H9 (cell line): ENCODE data around the gene CRAT. TPM values are rescaled to one million over a fixed set of nuclear protein-coding genes. Genes with fewer than 3 reads are reported as not detected.

ENCODE experiments used
- DNase-seq: peaks from one replicate; pipeline ENCODE4 v3.0.0-alpha.2; 2017
- H2AFZ ChIP-seq: one replicate; pipeline ENCODE4 v1.6.1; 2013; ENCODE audit warnings: mild to moderate bottlenecking, low read length, control low read depth, moderate library complexity
- H2AK5ac ChIP-seq: 2 replicates; pipeline ENCODE4 v1.6.1; 2013; ENCODE audit warnings: low read length, control low read depth, mixed read lengths; ENCODE audit not compliant: insufficient read length
- H2BK120ac ChIP-seq: one replicate; pipeline ENCODE4 v1.6.1; 2013; ENCODE audit warnings: low read depth, mild to moderate bottlenecking, low read length, control low read depth, inconsistent platforms; ENCODE audit not compliant: poor library complexity, severe bottlenecking
- H2BK12ac ChIP-seq: 2 replicates; pipeline ENCODE4 v1.6.1; 2013; ENCODE audit warnings: low read length, control low read depth, mixed read lengths, low read depth; ENCODE audit not compliant: insufficient read length
- H2BK15ac ChIP-seq: 2 replicates; pipeline ENCODE4 v1.6.1; 2013; ENCODE audit warnings: low read depth, low read length, control low read depth
- H2BK20ac ChIP-seq: one replicate; pipeline ENCODE4 v1.6.1; 2013; ENCODE audit warnings: low read depth, mild to moderate bottlenecking, low read length, control low read depth, inconsistent platforms; ENCODE audit not compliant: poor library complexity, severe bottlenecking
- H2BK5ac ChIP-seq: 2 replicates; pipeline ENCODE4 v1.6.1; 2013; ENCODE audit warnings: low read length, control low read depth, mixed read lengths; ENCODE audit not compliant: insufficient read length
- H3K14ac ChIP-seq: 2 replicates; pipeline ENCODE4 v1.6.1; 2013; ENCODE audit warnings: low read length, control low read depth; ENCODE audit not compliant: insufficient read depth
- H3K18ac ChIP-seq: 2 replicates; pipeline ENCODE4 v1.6.1; 2013; ENCODE audit warnings: low read depth, mild to moderate bottlenecking, mixed read lengths, low read length, control low read depth; ENCODE audit not compliant: insufficient read length
- H3K23ac ChIP-seq: 2 replicates; pipeline ENCODE4 v1.6.1; 2013; ENCODE audit warnings: low read length, control low read depth, mixed read lengths, low read depth; ENCODE audit not compliant: insufficient read length
- H3K23me2 ChIP-seq: 2 replicates; pipeline ENCODE4 v1.6.1; 2013; ENCODE audit warnings: low read depth, mild to moderate bottlenecking, mixed read lengths, low read length, control low read depth; ENCODE audit not compliant: insufficient read length, poor library complexity, severe bottlenecking
- H3K27ac ChIP-seq: 2 replicates; pipeline ENCODE4 v1.5.1; 2013; ENCODE audit warnings: low read length, control low read depth, mixed read lengths, low read depth; ENCODE audit not compliant: insufficient read length
- H3K27me3 ChIP-seq: 2 replicates; pipeline ENCODE4 v1.6.1; 2013; ENCODE audit warnings: low read length, control low read depth, inconsistent platforms; ENCODE audit not compliant: insufficient read depth
- H3K4ac ChIP-seq: 2 replicates; pipeline ENCODE4 v1.6.1; 2013; ENCODE audit warnings: low read depth, mild to moderate bottlenecking, control low read depth, inconsistent platforms, low read length, moderate library complexity
- H3K4me1 ChIP-seq: 2 replicates; pipeline ENCODE4 v1.6.1; 2013; ENCODE audit warnings: low read length, control low read depth, inconsistent platforms; ENCODE audit not compliant: insufficient read depth
- H3K4me2 ChIP-seq: 2 replicates; pipeline ENCODE4 v1.6.1; 2013; ENCODE audit warnings: low read length, control low read depth, mixed read lengths; ENCODE audit not compliant: insufficient read length, insufficient read depth
- H3K56ac ChIP-seq: 2 replicates; pipeline ENCODE4 v1.6.1; 2013; ENCODE audit warnings: low read depth, mild to moderate bottlenecking, mixed read lengths, low read length, control low read depth; ENCODE audit not compliant: insufficient read length
- H3K79me1 ChIP-seq: 2 replicates; pipeline ENCODE4 v1.6.1; 2013; ENCODE audit warnings: low read depth, mild to moderate bottlenecking, moderate library complexity, low read length, control low read depth, inconsistent platforms; ENCODE audit not compliant: insufficient read depth, poor library complexity, severe bottlenecking
- H3K79me2 ChIP-seq: 2 replicates; pipeline ENCODE4 v1.6.1; 2013; ENCODE audit warnings: low read length, control low read depth, inconsistent platforms; ENCODE audit not compliant: insufficient read depth
- H3K9ac ChIP-seq: 2 replicates; pipeline ENCODE4 v1.6.1; 2013; ENCODE audit warnings: low read length, control low read depth, mixed read lengths; ENCODE audit not compliant: insufficient read length; ENCODE audit errors: extremely low read depth
- H3K9me3 ChIP-seq: one replicate; pipeline ENCODE4 v1.6.1; 2013; ENCODE audit warnings: low read depth, low read length, inconsistent platforms; ENCODE audit not compliant: control insufficient read depth
- H3T11ph ChIP-seq: one replicate; pipeline ENCODE4 v1.6.1; 2013; ENCODE audit warnings: mild to moderate bottlenecking, low read length, control low read depth, inconsistent platforms
- H4K20me1 ChIP-seq: one replicate; pipeline ENCODE4 v1.6.1; 2013; ENCODE audit not compliant: control insufficient read depth, insufficient read length, insufficient read depth
- H4K5ac ChIP-seq: 2 replicates; pipeline ENCODE4 v1.6.1; 2013; ENCODE audit warnings: low read depth, mild to moderate bottlenecking, mixed read lengths, low read length, control low read depth; ENCODE audit not compliant: insufficient read length
- H4K8ac ChIP-seq: replicated peaks from 2 replicates; pipeline ENCODE4 v1.6.1; 2013; ENCODE audit warnings: low read length, control low read depth, mixed read lengths, low read depth; ENCODE audit not compliant: insufficient read length
- H4K91ac ChIP-seq: 2 replicates; pipeline ENCODE4 v1.6.1; 2013; ENCODE audit warnings: low read depth, mild to moderate bottlenecking, moderate library complexity, mixed read lengths, low read length, control low read depth; ENCODE audit not compliant: insufficient read length
- H3K27ac Mint-ChIP-seq, 3 experiments: 2 replicates in 2 of 3; 3 replicates in 1 of 3; pipeline ENCODE4 v1.8.0; 2020 to 2021; ENCODE audit warnings: mixed read lengths in 3 of 3, mild to moderate bottlenecking in 1 of 3, moderate library complexity in 1 of 3
- H3K27me3 Mint-ChIP-seq: 2 replicates; pipeline ENCODE4 v1.8.0; 2021; ENCODE audit warnings: low read depth, mild to moderate bottlenecking, moderate library complexity, mixed read lengths
- H3K36me3 Mint-ChIP-seq, 3 experiments: 2 replicates in 2 of 3; 3 replicates in 1 of 3; pipeline ENCODE4 v1.8.0; 2020 to 2021; ENCODE audit warnings: low read depth in 3 of 3, mixed read lengths in 3 of 3; ENCODE audit not compliant: insufficient read depth in 1 of 3
- H3K4me1 Mint-ChIP-seq, 2 experiments: 2 replicates each; pipeline ENCODE4 v1.8.0; 2020; ENCODE audit warnings: mixed read lengths in 2 of 2
- H3K4me3 Mint-ChIP-seq, 2 experiments: 2 replicates in 1 of 2; 3 replicates in 1 of 2; pipeline ENCODE4 v1.8.0; 2020 to 2021; ENCODE audit warnings: mild to moderate bottlenecking in 2 of 2, mixed read lengths in 2 of 2, moderate library complexity in 1 of 2
- H3K9me3 Mint-ChIP-seq, 2 experiments: 2 replicates in 1 of 2; 3 replicates in 1 of 2; pipeline ENCODE4 v1.8.0; 2020; ENCODE audit warnings: mild to moderate bottlenecking in 2 of 2, mixed read lengths in 2 of 2, moderate library complexity in 1 of 2
- WGBS: extraction: QIAGEN DNeasy Blood & Tissue Kit; methylation state at CpG from one replicate; pipeline ENCODE4 v1.1.7; 2013; ENCODE audit warnings: missing lambda C conversion rate, low lambda C conversion rate, mixed read lengths; ENCODE audit not compliant: insufficient read length; ENCODE audit errors: extremely low coverage; 5-methylcytosine and 5-hydroxymethylcytosine counted together
- total RNA-seq: library from RNA; stranded (reverse); gene quantifications from 2 replicates; pipeline ENCODE4 v1.2.1, GENCODE V29; 2021
- TF ChIP-seq, protein P1 (sequence below): fragments of 200-600 bp; sonication (generic); conservative IDR thresholded peaks from 3 replicates; pipeline ENCODE4 v1.8.0; 2021; ENCODE audit warnings: antibody characterized with exemption, mild to moderate bottlenecking

CRAT gene
- total RNA-seq, 1 experiment from 2014 or later = 15.0 TPM

DNA sequence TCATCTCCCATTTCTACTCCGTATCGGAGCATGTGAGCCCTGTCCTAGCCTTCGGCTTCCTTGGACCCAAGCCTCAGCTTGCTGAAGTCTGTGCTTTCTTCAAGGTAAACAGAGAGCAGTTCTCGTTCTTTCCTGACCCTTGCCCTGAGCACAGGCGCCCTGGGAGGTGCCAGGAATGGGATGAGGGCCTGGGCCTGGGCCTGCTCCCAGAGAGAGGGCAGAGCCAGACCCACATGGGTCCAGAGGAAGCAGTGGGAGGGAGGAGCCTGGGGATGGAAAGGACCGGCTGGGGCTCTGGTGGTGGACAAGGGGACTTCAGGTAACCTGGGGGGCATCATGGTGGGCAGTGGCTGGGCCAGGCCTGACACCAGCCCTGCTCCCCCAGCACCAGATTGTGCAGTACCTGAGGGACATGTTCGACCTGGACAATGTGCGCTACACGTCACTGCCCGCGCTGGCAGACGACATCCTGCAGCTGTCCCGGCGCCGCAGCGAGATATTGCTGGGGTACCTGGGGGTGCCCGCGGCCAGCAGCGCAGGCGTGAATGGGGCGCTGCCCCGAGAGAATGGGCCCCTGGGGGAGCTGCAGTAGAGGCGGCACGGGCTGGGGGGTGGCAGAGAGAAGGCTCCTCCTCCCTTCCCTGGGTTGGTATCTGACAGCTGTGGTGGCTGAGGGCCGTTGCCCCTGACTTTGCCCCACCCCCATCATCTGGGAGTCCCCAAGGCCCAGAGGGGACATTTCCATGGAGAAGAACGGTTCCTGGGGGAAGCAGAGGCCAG lies 40.5 kb downstream of the CRAT start:
- H2BK15ac ChIP-seq = no peak overlapping the region; the same call in 1 of the 2 replicates
- no peak overlapping the region for H3K23ac ChIP-seq
- no CpG with 5 or more reads among the region's 26 CpGs for WGBS
- H2AFZ ChIP-seq = no peak overlapping the region
- peaks cover 14 to 23% of the 10 kb centered on the region in 2 experiments for H3K4me1 Mint-ChIP-seq
- H2BK120ac ChIP-seq = no peak overlapping the region
- peak; percentile 30 for DNase-seq
- H3K4ac ChIP-seq = no peak overlapping the region
- no peak overlapping the region for H2BK20ac ChIP-seq
- no peaks in the 10 kb centered on the region for H3K9me3 Mint-ChIP-seq
- H3K27ac Mint-ChIP-seq = peak overlapping the region in 1 of 3 experiments; percentile 82; a peak in 2 of 7 replicates
- H3K79me2 ChIP-seq = no peaks in the 10 kb centered on the region
- H4K91ac ChIP-seq = no peak overlapping the region
- no peak overlapping the region for H2BK12ac ChIP-seq
- H3T11ph ChIP-seq = no peak overlapping the region
- H3K56ac ChIP-seq = no peak overlapping the region
- H3K79me1 ChIP-seq = no peaks in the 10 kb centered on the region
- H3K4me3 Mint-ChIP-seq = no peak overlapping the region
- H3K9me3 ChIP-seq = no peaks in the 10 kb centered on the region
- no peak overlapping the region for H3K18ac ChIP-seq
- H3K27me3 Mint-ChIP-seq = no peaks in the 10 kb centered on the region
- H3K23me2 ChIP-seq = no peaks in the 10 kb centered on the region
- no peak overlapping the region for H4K8ac ChIP-seq
- H2BK5ac ChIP-seq = no peak overlapping the region
- H3K14ac ChIP-seq = no peak overlapping the region
- no peak overlapping the region for H4K5ac ChIP-seq
- H3K36me3 Mint-ChIP-seq = peaks cover 15 to 30% (median 28%) of the 10 kb centered on the region in 3 experiments; a peak in 6 of 7 replicates
- H3K4me1 ChIP-seq = peaks cover 5% of the 10 kb centered on the region; the same call in 1 of the 2 replicates
- H3K27ac ChIP-seq = no peak overlapping the region
- no peak overlapping the region for H2AK5ac ChIP-seq
- H3K4me2 ChIP-seq = no peak overlapping the region
- TF ChIP-seq, protein P1, sequence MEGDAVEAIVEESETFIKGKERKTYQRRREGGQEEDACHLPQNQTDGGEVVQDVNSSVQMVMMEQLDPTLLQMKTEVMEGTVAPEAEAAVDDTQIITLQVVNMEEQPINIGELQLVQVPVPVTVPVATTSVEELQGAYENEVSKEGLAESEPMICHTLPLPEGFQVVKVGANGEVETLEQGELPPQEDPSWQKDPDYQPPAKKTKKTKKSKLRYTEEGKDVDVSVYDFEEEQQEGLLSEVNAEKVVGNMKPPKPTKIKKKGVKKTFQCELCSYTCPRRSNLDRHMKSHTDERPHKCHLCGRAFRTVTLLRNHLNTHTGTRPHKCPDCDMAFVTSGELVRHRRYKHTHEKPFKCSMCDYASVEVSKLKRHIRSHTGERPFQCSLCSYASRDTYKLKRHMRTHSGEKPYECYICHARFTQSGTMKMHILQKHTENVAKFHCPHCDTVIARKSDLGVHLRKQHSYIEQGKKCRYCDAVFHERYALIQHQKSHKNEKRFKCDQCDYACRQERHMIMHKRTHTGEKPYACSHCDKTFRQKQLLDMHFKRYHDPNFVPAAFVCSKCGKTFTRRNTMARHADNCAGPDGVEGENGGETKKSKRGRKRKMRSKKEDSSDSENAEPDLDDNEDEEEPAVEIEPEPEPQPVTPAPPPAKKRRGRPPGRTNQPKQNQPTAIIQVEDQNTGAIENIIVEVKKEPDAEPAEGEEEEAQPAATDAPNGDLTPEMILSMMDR = no peak
- no peak overlapping the region for H3K9ac ChIP-seq
- H3K27me3 ChIP-seq = no peaks in the 10 kb centered on the region
- H4K20me1 ChIP-seq = no peaks in the 10 kb centered on the region
